Osteoblast (primary cell): ENCODE measurements around the gene HNRNPH1. TPM values are rescaled to one million over a fixed set of nuclear protein-coding genes. Genes with fewer than 3 reads are reported as not detected.

ENCODE experiments used
- DNase-seq: peaks from one replicate; pipeline ENCODE4 v3.0.0; 2011; ENCODE audit warnings: low spot score, mixed read lengths; ENCODE audit not compliant: insufficient read length; ENCODE audit errors: missing footprints
- H2AFZ ChIP-seq: 2 replicates; pipeline ENCODE4 v1.6.0; 2011; ENCODE audit warnings: mild to moderate bottlenecking, low read length
- H3K27ac ChIP-seq: 2 replicates; pipeline ENCODE4 v1.5.1; 2011; ENCODE audit warnings: mild to moderate bottlenecking, low read depth, low read length, moderate library complexity
- H3K27me3 ChIP-seq: 2 replicates; pipeline ENCODE4 v1.6.0; 2012; ENCODE audit warnings: mild to moderate bottlenecking, control low read depth, inconsistent platforms, low read length, moderate library complexity; ENCODE audit not compliant: insufficient read depth
- H3K36me3 ChIP-seq: 2 replicates; pipeline ENCODE4 v1.5.1; 2011; ENCODE audit warnings: mild to moderate bottlenecking, low read length, control low read depth, moderate library complexity; ENCODE audit not compliant: insufficient read depth
- H3K4me1 ChIP-seq: 2 replicates; pipeline ENCODE4 v1.5.1; 2011; ENCODE audit warnings: mild to moderate bottlenecking, low read length, control low read depth, moderate library complexity; ENCODE audit not compliant: insufficient read depth
- H3K4me2 ChIP-seq: 2 replicates; pipeline ENCODE4 v1.6.0; 2011; ENCODE audit warnings: mild to moderate bottlenecking, low read length; ENCODE audit not compliant: insufficient read depth
- H3K4me3 ChIP-seq: fragments of 200-600 bp; sonication (generic); 3 replicates; pipeline ENCODE4 v1.5.1; 2012; ENCODE audit warnings: mild to moderate bottlenecking, low read length, inconsistent platforms; ENCODE audit not compliant: insufficient read depth
- H3K79me2 ChIP-seq: 2 replicates; pipeline ENCODE4 v1.6.0; 2012; ENCODE audit warnings: mild to moderate bottlenecking, low read length, control low read depth, inconsistent platforms; ENCODE audit not compliant: insufficient read depth
- H3K9me3 ChIP-seq: 2 replicates; pipeline ENCODE4 v1.5.1; 2011; ENCODE audit warnings: low read depth, low read length, control low read depth
- H4K20me1 ChIP-seq: 2 replicates; pipeline ENCODE4 v1.6.0; 2012; ENCODE audit warnings: mild to moderate bottlenecking, low read length, control low read depth; ENCODE audit not compliant: insufficient read depth
- CTCF ChIP-seq: IDR thresholded peaks from 2 replicates; pipeline ENCODE4 v1.5.1; 2011; ENCODE audit warnings: mild to moderate bottlenecking, low read depth, low read length, moderate library complexity; ENCODE audit errors: extremely low read depth
- total RNA-seq: library from RNA; depleted of rRNA; stranded (reverse); fragments of >200 nt; gene quantifications from 2 replicates; pipeline ENCODE4 v1.2.3, GENCODE V29; 2012

Gene HNRNPH1
- total RNA-seq, 1 donor = 354 TPM

DNA sequence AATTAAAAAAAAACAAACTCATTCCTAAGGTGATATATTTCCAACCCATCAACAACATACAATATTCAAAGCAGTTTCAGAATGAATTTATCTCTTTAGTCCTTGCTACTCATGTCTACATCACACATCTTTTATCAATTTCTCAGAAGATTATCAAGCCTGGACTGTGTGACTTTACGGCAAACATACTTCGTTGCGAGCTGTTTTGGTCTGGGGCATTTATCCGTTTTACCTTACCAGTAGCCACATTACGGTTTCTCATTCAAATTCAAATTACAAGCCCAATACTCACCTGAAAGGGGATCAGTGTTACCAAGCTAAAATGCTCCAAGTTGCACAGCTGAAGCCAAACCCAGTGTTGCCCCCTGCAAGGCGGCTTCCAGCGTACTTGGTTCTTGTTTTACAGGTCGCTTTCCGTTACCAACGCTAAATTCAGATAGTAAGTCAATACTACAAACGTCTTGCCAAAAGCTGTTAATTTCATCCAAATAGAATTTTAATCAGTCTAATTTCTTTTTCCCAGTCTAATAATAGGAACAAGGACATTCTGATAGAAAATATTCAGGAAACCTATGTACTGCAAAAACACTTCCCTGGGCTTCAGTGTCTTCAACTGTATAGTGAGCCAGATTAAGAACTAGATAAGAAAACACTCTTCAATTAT lies 1.8 kb downstream of the HNRNPH1 start:
- no peak for TF ChIP-seq CTCF
- Histone ChIP-seq H2AFZ (no peak overlapping the region), H3K9me3 (no peaks in the 10 kb centered on the region), H3K27me3 (no peaks in the 10 kb centered on the region), H3K79me2 (peaks cover 66% of the 10 kb centered on the region), H3K4me1 (peaks cover 43% of the 10 kb centered on the region), H3K36me3 (peaks cover 58% of the 10 kb centered on the region), H3K27ac (peak overlapping the region; percentile 78), H4K20me1 (peaks cover 59% of the 10 kb centered on the region), H3K4me3 (peak overlapping the region; percentile 97), H3K4me2 (peak overlapping the region; percentile 88)
- no peak for DNase-seq

- peak overlapping the region; percentile 88 for H3K4me2 ChIP-seq
- H3K4me1 ChIP-seq = peaks cover 43% of the 10 kb centered on the region
- TF ChIP-seq CTCF = no peak
- H3K27me3 ChIP-seq = no peaks in the 10 kb centered on the region
- peaks cover 73% of the 10 kb centered on the region for H3K79me2 ChIP-seq
- peaks cover 68% of the 10 kb centered on the region for H4K20me1 ChIP-seq
- H3K4me3 ChIP-seq = peak overlapping the region; percentile 97
- H3K36me3 ChIP-seq = peaks cover 67% of the 10 kb centered on the region
- no peak for DNase-seq
- no peak overlapping the region for H2AFZ ChIP-seq
- no peaks in the 10 kb centered on the region for H3K9me3 ChIP-seq
- peak overlapping the region; percentile 78 for H3K27ac ChIP-seq
These were observed 2.6 kb downstream of the HNRNPH1 start for GRCh38 chr5:179620703-179621350.

GRCh38 chr5:179620293-179620692 lies 3.2 kb downstream of the HNRNPH1 start:
- H3K9me3 ChIP-seq = no peaks in the 10 kb centered on the region
- H3K27me3 ChIP-seq = no peaks in the 10 kb centered on the region
- H3K79me2 ChIP-seq = peaks cover 76% of the 10 kb centered on the region
- no peak overlapping the region for H2AFZ ChIP-seq
- H3K4me2 ChIP-seq = peak overlapping the region; percentile 88
- H3K36me3 ChIP-seq = peaks cover 72% of the 10 kb centered on the region
- TF ChIP-seq CTCF = no peak
- no peak for DNase-seq
- H3K4me3 ChIP-seq = peak overlapping the region; percentile 97
- peak overlapping the region; percentile 78 for H3K27ac ChIP-seq
- H4K20me1 ChIP-seq = peaks cover 72% of the 10 kb centered on the region
- H3K4me1 ChIP-seq = peaks cover 43% of the 10 kb centered on the region

DNA sequence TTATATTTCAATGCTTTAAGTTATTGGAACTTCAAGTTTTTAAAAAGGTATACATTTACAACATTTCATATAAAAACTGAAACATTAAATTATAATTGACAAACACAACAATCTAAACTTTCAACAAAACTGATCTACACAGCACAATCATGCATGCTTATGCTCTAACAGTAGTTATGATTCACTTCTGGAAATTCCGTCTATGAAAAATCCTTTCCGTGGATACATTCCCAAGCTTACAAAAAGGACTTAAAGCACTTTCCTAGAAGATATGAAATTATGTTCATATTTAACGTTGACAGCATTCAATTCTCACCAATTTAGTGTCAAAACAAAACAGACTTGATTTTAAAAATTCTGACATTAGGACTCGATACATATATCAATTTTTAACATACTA lies 3.7 kb downstream of the HNRNPH1 start:
- no peak for TF ChIP-seq CTCF
- Histone ChIP-seq H3K79me2 (peaks cover 79% of the 10 kb centered on the region), H3K9me3 (no peaks in the 10 kb centered on the region), H3K4me1 (peaks cover 39% of the 10 kb centered on the region), H3K36me3 (peaks cover 77% of the 10 kb centered on the region), H2AFZ (no peak overlapping the region), H3K4me2 (peak overlapping the region; percentile 88), H3K27ac (peak overlapping the region; percentile 78), H4K20me1 (peaks cover 78% of the 10 kb centered on the region), H3K27me3 (no peaks in the 10 kb centered on the region), H3K4me3 (peak overlapping the region; percentile 97)
- DNase-seq = no peak
